GM12864 (cell line): ENCODE results near the gene KCNMA1.

Experiments
- DNase-seq: peaks from one replicate; pipeline ENCODE4 v3.0.0-alpha.2; 2011; ENCODE audit warnings: low read depth
- H3K4me3 ChIP-seq: 2 replicates; pipeline ENCODE4 v1.5.1; 2011; ENCODE audit warnings: mild to moderate bottlenecking, low read depth, low read length, control low read depth
- TF ChIP-seq, protein P1 (sequence below): IDR thresholded peaks from 2 replicates; pipeline ENCODE4 v1.5.1; 2011; ENCODE audit warnings: low read depth, mild to moderate bottlenecking, moderate library complexity, low read length, control low read depth, inconsistent platforms; ENCODE audit errors: missing control alignments

KCNMA1 gene

GRCh38 chr10:77602231-77602912 lies 35.2 kb downstream of the KCNMA1 start:
- H3K4me3 ChIP-seq = no peak overlapping the region
- TF ChIP-seq, protein P1, sequence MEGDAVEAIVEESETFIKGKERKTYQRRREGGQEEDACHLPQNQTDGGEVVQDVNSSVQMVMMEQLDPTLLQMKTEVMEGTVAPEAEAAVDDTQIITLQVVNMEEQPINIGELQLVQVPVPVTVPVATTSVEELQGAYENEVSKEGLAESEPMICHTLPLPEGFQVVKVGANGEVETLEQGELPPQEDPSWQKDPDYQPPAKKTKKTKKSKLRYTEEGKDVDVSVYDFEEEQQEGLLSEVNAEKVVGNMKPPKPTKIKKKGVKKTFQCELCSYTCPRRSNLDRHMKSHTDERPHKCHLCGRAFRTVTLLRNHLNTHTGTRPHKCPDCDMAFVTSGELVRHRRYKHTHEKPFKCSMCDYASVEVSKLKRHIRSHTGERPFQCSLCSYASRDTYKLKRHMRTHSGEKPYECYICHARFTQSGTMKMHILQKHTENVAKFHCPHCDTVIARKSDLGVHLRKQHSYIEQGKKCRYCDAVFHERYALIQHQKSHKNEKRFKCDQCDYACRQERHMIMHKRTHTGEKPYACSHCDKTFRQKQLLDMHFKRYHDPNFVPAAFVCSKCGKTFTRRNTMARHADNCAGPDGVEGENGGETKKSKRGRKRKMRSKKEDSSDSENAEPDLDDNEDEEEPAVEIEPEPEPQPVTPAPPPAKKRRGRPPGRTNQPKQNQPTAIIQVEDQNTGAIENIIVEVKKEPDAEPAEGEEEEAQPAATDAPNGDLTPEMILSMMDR = no peak
- DNase-seq = no peak

DNA sequence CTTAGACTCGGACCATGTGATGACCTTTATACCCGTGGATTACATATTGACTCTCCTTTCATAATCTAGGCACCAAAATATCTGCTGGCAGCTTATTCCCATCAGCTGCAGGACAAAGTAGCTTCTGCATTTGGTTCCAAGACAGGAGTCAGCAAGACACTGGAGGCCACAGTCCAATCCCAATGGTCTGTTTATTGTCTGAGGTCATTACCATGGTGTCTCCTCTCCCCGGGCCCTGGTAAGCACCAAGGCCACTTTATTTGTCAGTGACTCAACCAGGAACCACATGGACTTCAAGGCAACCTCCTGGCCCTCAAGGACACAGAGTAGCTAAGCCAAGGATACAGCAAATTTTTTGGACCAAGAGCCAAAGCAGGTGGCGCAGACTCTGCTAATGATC lies 36.1 kb downstream of the KCNMA1 start:
- no peak overlapping the region for H3K4me3 ChIP-seq
- DNase-seq = no peak
- TF ChIP-seq, protein P1 = no peak

GRCh38 chr10:77600640-77601039 lies 37.0 kb downstream of the KCNMA1 start:
- no peak overlapping the region for H3K4me3 ChIP-seq
- no peak for DNase-seq
- TF ChIP-seq, protein P1 = no peak

DNA sequence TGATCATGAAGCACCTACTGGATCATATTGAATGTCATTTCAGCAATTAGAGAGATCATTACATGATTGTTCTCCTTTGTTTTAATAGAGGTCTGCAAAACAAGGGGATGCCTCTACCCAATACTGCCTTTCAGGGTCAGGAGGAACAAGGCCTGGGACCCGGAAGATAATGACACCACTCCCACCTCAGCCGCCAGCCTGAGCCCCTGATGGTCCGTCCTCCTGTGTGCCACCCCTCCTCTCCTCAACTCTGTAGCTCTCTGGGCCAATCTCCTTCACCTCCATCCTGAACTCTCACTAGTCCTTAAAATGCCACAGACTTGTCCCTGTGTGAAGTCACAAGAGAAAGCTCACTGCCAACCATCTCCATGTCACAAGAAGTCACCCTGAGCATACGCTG lies 38.0 kb downstream of the KCNMA1 start:
- DNase-seq = no peak
- no peak overlapping the region for H3K4me3 ChIP-seq
- TF ChIP-seq, protein P1 = no peak

- DNase-seq = no peak
- TF ChIP-seq, protein P1 = no peak
- no peak overlapping the region for H3K4me3 ChIP-seq
Measured at GRCh38 chr10:77598606-77599005, 39.0 kb downstream of the KCNMA1 start.

DNA sequence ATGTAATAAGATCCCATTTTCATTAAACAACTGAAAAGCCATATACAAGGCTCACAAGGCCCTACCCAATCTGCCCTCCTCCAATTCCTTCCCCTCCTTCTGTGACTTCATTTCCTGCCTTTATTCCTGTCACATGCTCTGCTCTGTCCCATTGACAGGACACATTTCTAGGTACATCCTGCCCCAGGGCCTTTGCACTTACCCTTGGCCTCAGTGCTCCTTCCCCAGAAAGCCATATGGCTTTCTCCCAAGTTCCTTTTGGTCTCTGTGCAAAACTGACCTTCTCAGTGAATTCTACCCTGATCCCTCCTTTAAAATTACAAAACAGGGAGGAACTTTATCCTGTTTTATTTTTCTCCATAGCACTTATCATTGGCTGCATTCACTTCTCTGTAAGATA lies 40.0 kb downstream of the KCNMA1 start:
- no peak overlapping the region for H3K4me3 ChIP-seq
- no peak for DNase-seq
- TF ChIP-seq, protein P1 = no peak

DNA sequence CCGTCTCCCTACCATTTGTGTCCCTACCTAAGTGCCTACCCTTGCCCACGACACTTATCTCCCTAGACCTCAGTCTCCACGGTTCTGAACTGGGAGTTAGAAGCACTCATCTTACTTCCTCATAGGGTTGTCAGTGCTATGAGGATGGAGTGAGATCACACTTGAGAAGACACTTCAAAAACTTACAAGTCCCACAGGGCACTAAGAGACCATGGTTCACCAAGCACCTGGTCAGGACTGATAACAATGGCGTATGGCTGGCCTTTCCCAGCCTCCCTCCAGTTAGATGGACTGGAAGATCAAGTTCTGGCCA lies 43.2 kb downstream of the KCNMA1 start:
- DNase-seq = no peak
- TF ChIP-seq, protein P1 = no peak
- no peak overlapping the region for H3K4me3 ChIP-seq
